Hair follicle dermal papilla cell (primary cell): ENCODE measurements around the gene EPHA4. TPM values are rescaled to one million over a fixed set of nuclear protein-coding genes. Genes with fewer than 3 reads are reported as not detected.

Experiments
- total RNA-seq: library from RNA; depleted of rRNA; stranded (reverse); fragments of >200 nt; gene quantifications from 2 replicates; pipeline ENCODE4 v1.2.3, GENCODE V29; 2012

Gene EPHA4
- total RNA-seq, result 22.0 and 37.8 TPM in 2 replicates

GRCh38 chr2:221572219-221572820, at the start of gene EPHA4:
Gene EPHA4, minus strand, starts transcription at chr2:221572304. Its CDS starts 56 bp downstream, at chr2:221572248.

